Activated naive CD8-positive, alpha-beta T cell treated with anti-CD3 and anti-CD28 coated beads, Interleukin-2, amount 10 ng/mL, durations not matched to agents 7 days and 5 days (primary cell): ENCODE results near the gene IGF2. TPM values are rescaled to one million over a fixed set of nuclear protein-coding genes. Genes with fewer than 3 reads are reported as not detected.

Source experiments
- ATAC-seq: fragments of 150-1000 bp; cut with Tn5 transposase; one replicate; pipeline ENCODE4 v1.10.0; 2021; ENCODE audit warnings: low read depth, moderate library complexity
- POLR2A ChIA-PET: fragments of 350-600 bp; sonication (Branson Sonifier 250); formaldehyde crosslinking; loops from one replicate; lab custom pipeline; 2021; ENCODE audit warnings: antibody characterized with exemption; lab: Charles Lee
- DNase-seq: peaks from one replicate; pipeline ENCODE4 v3.0.0; 2021
- H3K27ac Mint-ChIP-seq: one replicate; pipeline ENCODE4 v1.8.0; 2022; ENCODE audit warnings: mild to moderate bottlenecking, mixed read lengths
- H3K27me3 Mint-ChIP-seq: one replicate; pipeline ENCODE4 v1.8.0; 2022; ENCODE audit warnings: mild to moderate bottlenecking, moderate library complexity, mixed read lengths
- H3K36me3 Mint-ChIP-seq: one replicate; pipeline ENCODE4 v1.8.0; 2021; ENCODE audit warnings: mild to moderate bottlenecking, mixed read lengths
- H3K4me1 Mint-ChIP-seq: one replicate; pipeline ENCODE4 v1.8.0; 2021; ENCODE audit warnings: mixed read lengths
- H3K4me3 Mint-ChIP-seq: one replicate; pipeline ENCODE4 v1.8.0; 2022; ENCODE audit warnings: mild to moderate bottlenecking, moderate library complexity, mixed read lengths
- H3K9me3 Mint-ChIP-seq: one replicate; pipeline ENCODE4 v1.8.0; 2021; ENCODE audit warnings: mixed read lengths
- total RNA-seq, 2 experiments: library from RNA; stranded (reverse); gene quantifications; one replicate each; pipeline ENCODE4 v1.2.3, GENCODE V29; 2021

IGF2 gene
- total RNA-seq, 2 experiments from 2014 or later: not detected

GRCh38 chr11:2134022-2135010 is 4.9 kb downstream of the IGF2 start:
- Mint-ChIP-seq H3K27me3 (peaks cover 55% of the 10 kb centered on the region), H3K27ac (no peak overlapping the region), H3K4me3 (no peak overlapping the region), H3K4me1 (peaks cover 1% of the 10 kb centered on the region), H3K36me3 (no peaks in the 10 kb centered on the region), H3K9me3 (no peaks in the 10 kb centered on the region)
- POLR2A ChIA-PET: no interaction called here
- ATAC-seq: no peak
- DNase-seq: no peak

GRCh38 chr11:2133241-2134021 is 5.8 kb downstream of the IGF2 start:
- POLR2A ChIA-PET: no interaction called here
- no peak for ATAC-seq

GRCh38 chr11:2132874-2133240 is 6.3 kb downstream of the IGF2 start:
- H3K9me3 Mint-ChIP-seq: no peaks in the 10 kb centered on the region
- peaks cover 50% of the 10 kb centered on the region for H3K27me3 Mint-ChIP-seq
- DNase-seq (peak; percentile 21), ATAC-seq (no peak)
- POLR2A ChIA-PET: no interaction called here
- H3K36me3 Mint-ChIP-seq: no peaks in the 10 kb centered on the region
- H3K4me3 Mint-ChIP-seq: no peak overlapping the region
- no peak overlapping the region for H3K27ac Mint-ChIP-seq
- no peaks in the 10 kb centered on the region for H3K4me1 Mint-ChIP-seq

More at GRCh38 chr11:2133241-2134021, 5.8 kb downstream of the IGF2 start:
- Mint-ChIP-seq H3K27me3 (peaks cover 54% of the 10 kb centered on the region), H3K4me3 (no peak overlapping the region), H3K4me1 (peaks cover 1% of the 10 kb centered on the region), H3K9me3 (no peaks in the 10 kb centered on the region), H3K36me3 (no peaks in the 10 kb centered on the region), H3K27ac (no peak overlapping the region)
- DNase-seq: no peak

- DNase-seq (no peak), ATAC-seq (no peak)
- H3K9me3 Mint-ChIP-seq: no peaks in the 10 kb centered on the region
- no peaks in the 10 kb centered on the region for H3K36me3 Mint-ChIP-seq
- POLR2A ChIA-PET: no interaction called here
- peaks cover 45% of the 10 kb centered on the region for H3K27me3 Mint-ChIP-seq
- H3K4me1 Mint-ChIP-seq: no peaks in the 10 kb centered on the region
- H3K27ac Mint-ChIP-seq: no peak overlapping the region
- no peak overlapping the region for H3K4me3 Mint-ChIP-seq
Observed at GRCh38 chr11:2132246-2132645, 6.9 kb downstream of the IGF2 start.

- Mint-ChIP-seq H3K4me3 (no peak overlapping the region), H3K4me1 (no peaks in the 10 kb centered on the region), H3K27ac (no peak overlapping the region), H3K36me3 (no peaks in the 10 kb centered on the region), H3K9me3 (no peaks in the 10 kb centered on the region), H3K27me3 (peaks cover 40% of the 10 kb centered on the region)
- ATAC-seq: no peak
- no peak for DNase-seq
- POLR2A ChIA-PET: no interaction called here
Observed at GRCh38 chr11:2131371-2132236, 7.6 kb downstream of the IGF2 start.

- no peak for DNase-seq
- H3K27me3 Mint-ChIP-seq: peaks cover 33% of the 10 kb centered on the region
- H3K9me3 Mint-ChIP-seq: no peaks in the 10 kb centered on the region
- no peaks in the 10 kb centered on the region for H3K36me3 Mint-ChIP-seq
- POLR2A ChIA-PET: no interaction called here
- H3K4me3 Mint-ChIP-seq: no peak overlapping the region
- no peak overlapping the region for H3K27ac Mint-ChIP-seq
- H3K4me1 Mint-ChIP-seq: no peaks in the 10 kb centered on the region
- no peak for ATAC-seq
Observed at GRCh38 chr11:2130881-2131352, 8.3 kb downstream of the IGF2 start.

- no peak for ATAC-seq
- POLR2A ChIA-PET: no interaction called here
Observed at GRCh38 chr11:2129699-2130366, 9.4 kb downstream of the IGF2 start.

GRCh38 chr11:2129308-2129698 is 9.9 kb downstream of the IGF2 start:
- H3K9me3 Mint-ChIP-seq: no peaks in the 10 kb centered on the region
- POLR2A ChIA-PET: no interaction called here
- no peaks in the 10 kb centered on the region for H3K4me1 Mint-ChIP-seq
- ATAC-seq (no peak), DNase-seq (peak; percentile 17)
- H3K36me3 Mint-ChIP-seq: no peaks in the 10 kb centered on the region
- H3K27me3 Mint-ChIP-seq: peaks cover 22% of the 10 kb centered on the region
- no peak overlapping the region for H3K27ac Mint-ChIP-seq
- no peak overlapping the region for H3K4me3 Mint-ChIP-seq

More at GRCh38 chr11:2129699-2130366, 9.4 kb downstream of the IGF2 start:
- H3K27ac Mint-ChIP-seq: no peak overlapping the region
- peaks cover 25% of the 10 kb centered on the region for H3K27me3 Mint-ChIP-seq
- no peak overlapping the region for H3K4me3 Mint-ChIP-seq
- H3K4me1 Mint-ChIP-seq: no peaks in the 10 kb centered on the region
- no peaks in the 10 kb centered on the region for H3K36me3 Mint-ChIP-seq
- no peak for DNase-seq
- H3K9me3 Mint-ChIP-seq: no peaks in the 10 kb centered on the region

- Mint-ChIP-seq H3K4me1 (no peaks in the 10 kb centered on the region), H3K9me3 (no peaks in the 10 kb centered on the region), H3K27me3 (peaks cover 18% of the 10 kb centered on the region), H3K27ac (no peak overlapping the region), H3K36me3 (no peaks in the 10 kb centered on the region), H3K4me3 (no peak overlapping the region)
- POLR2A ChIA-PET: no interaction called here
- DNase-seq (no peak), ATAC-seq (no peak)
Observed at GRCh38 chr11:2128511-2129307, 10.5 kb downstream of the IGF2 start.

GRCh38 chr11:2128130-2128510 is 11.1 kb downstream of the IGF2 start:
- peaks cover 12% of the 10 kb centered on the region for H3K27me3 Mint-ChIP-seq
- POLR2A ChIA-PET: no interaction called here
- no peak overlapping the region for H3K27ac Mint-ChIP-seq
- H3K4me1 Mint-ChIP-seq: no peaks in the 10 kb centered on the region
- DNase-seq (peak; percentile 19), ATAC-seq (no peak)
- H3K36me3 Mint-ChIP-seq: no peaks in the 10 kb centered on the region
- H3K4me3 Mint-ChIP-seq: no peak overlapping the region
- no peaks in the 10 kb centered on the region for H3K9me3 Mint-ChIP-seq

GRCh38 chr11:2127482-2128129 is 11.6 kb downstream of the IGF2 start:
- Mint-ChIP-seq H3K4me3 (no peak overlapping the region), H3K27me3 (peaks cover 9% of the 10 kb centered on the region), H3K4me1 (no peaks in the 10 kb centered on the region), H3K9me3 (no peaks in the 10 kb centered on the region), H3K27ac (no peak overlapping the region), H3K36me3 (no peaks in the 10 kb centered on the region)
- no peak for ATAC-seq
- POLR2A ChIA-PET: no interaction called here
- DNase-seq: no peak
